Mucosa of rectum (tissue), 2 donors: ENCODE results near the gene KCNH2.

Experiments
- H3K27ac ChIP-seq, 2 donors: one replicate each; pipeline ENCODE4 v1.7.0; 2013; ENCODE audit warnings: inconsistent platforms in 2 of 2, low read depth in 2 of 2, low read length in 2 of 2
- H3K27me3 ChIP-seq, 2 donors: one replicate each; pipeline ENCODE4 v1.7.0; 2013; ENCODE audit warnings: low read length in 2 of 2; ENCODE audit not compliant: control insufficient read depth in 2 of 2, insufficient read depth in 2 of 2
- H3K36me3 ChIP-seq, 2 donors: one replicate each; pipeline ENCODE4 v1.7.0; 2013; ENCODE audit warnings: low read length in 2 of 2; ENCODE audit not compliant: control insufficient read depth in 2 of 2, insufficient read depth in 2 of 2
- H3K4me1 ChIP-seq, 2 donors: one replicate each; pipeline ENCODE4 v1.7.0; 2013; ENCODE audit warnings: low read length in 2 of 2, mild to moderate bottlenecking in 1 of 2; ENCODE audit not compliant: control insufficient read depth in 2 of 2, insufficient read depth in 2 of 2
- H3K4me3 ChIP-seq, 2 donors: one replicate each; pipeline ENCODE4 v1.7.0; 2013; ENCODE audit warnings: low read length in 2 of 2
- H3K9ac ChIP-seq, 2 donors: one replicate each; pipeline ENCODE4 v1.7.0; 2013; ENCODE audit warnings: low read length in 2 of 2, low read depth in 1 of 2, mild to moderate bottlenecking in 1 of 2
- H3K9me3 ChIP-seq, 2 donors: one replicate each; pipeline ENCODE4 v1.7.0; 2013; ENCODE audit warnings: low read length in 2 of 2; ENCODE audit not compliant: control insufficient read depth in 2 of 2
- donor health status: healthy.
- donor health status: Normal muscosa, but diverticular disease.

Gene KCNH2

GRCh38 chr7:150942591-150943452 is 35.3 kb downstream of the KCNH2 start:
- Histone ChIP-seq H3K9ac (no peak overlapping the region), H3K36me3 (no peaks in the 10 kb centered on the region), H3K4me3 (no peak overlapping the region), H3K27me3 (peaks cover 0 to 6% of the 10 kb centered on the region in 2 donors), H3K4me1 (peaks cover 4 to 6% of the 10 kb centered on the region in 2 donors), H3K9me3 (no peaks in the 10 kb centered on the region), H3K27ac (no peak overlapping the region)

GRCh38 chr7:150942001-150942590 is 36.0 kb downstream of the KCNH2 start:
- Histone ChIP-seq H3K9me3 (no peaks in the 10 kb centered on the region), H3K27ac (no peak overlapping the region), H3K4me1 (peaks cover 4 to 6% of the 10 kb centered on the region in 2 donors), H3K9ac (no peak overlapping the region), H3K4me3 (no peak overlapping the region), H3K36me3 (no peaks in the 10 kb centered on the region), H3K27me3 (peaks cover 0 to 5% of the 10 kb centered on the region in 2 donors)

GRCh38 chr7:150941351-150942000 is 36.6 kb downstream of the KCNH2 start:
- Histone ChIP-seq H3K27me3 (peaks cover 0 to under 1% of the 10 kb centered on the region in 2 donors), H3K4me3 (no peak overlapping the region), H3K9me3 (no peaks in the 10 kb centered on the region), H3K9ac (no peak overlapping the region), H3K27ac (no peak overlapping the region), H3K36me3 (no peaks in the 10 kb centered on the region), H3K4me1 (peaks cover 4 to 6% of the 10 kb centered on the region in 2 donors)

GRCh38 chr7:150940431-150941102 is 37.6 kb downstream of the KCNH2 start:
- Histone ChIP-seq H3K36me3 (no peaks in the 10 kb centered on the region), H3K9me3 (no peaks in the 10 kb centered on the region), H3K9ac (no peak overlapping the region), H3K4me1 (peaks cover 4 to 6% of the 10 kb centered on the region in 2 donors), H3K4me3 (no peak overlapping the region), H3K27me3 (no peaks in the 10 kb centered on the region), H3K27ac (no peak overlapping the region)

GRCh38 chr7:150939466-150939865 is 38.7 kb downstream of the KCNH2 start:
- Histone ChIP-seq H3K27me3 (no peaks in the 10 kb centered on the region), H3K4me3 (no peak overlapping the region), H3K9me3 (no peaks in the 10 kb centered on the region), H3K27ac (no peak overlapping the region), H3K4me1 (peaks cover 4 to 6% of the 10 kb centered on the region in 2 donors), H3K9ac (no peak overlapping the region), H3K36me3 (no peaks in the 10 kb centered on the region)

- Histone ChIP-seq H3K27me3 (no peaks in the 10 kb centered on the region), H3K9ac (no peak overlapping the region), H3K9me3 (no peaks in the 10 kb centered on the region)
These were observed 39.1 kb downstream of the KCNH2 start for GRCh38 chr7:150939052-150939451.

GRCh38 chr7:150938566-150938965 is 39.6 kb downstream of the KCNH2 start:
- H3K4me3 ChIP-seq: no peak overlapping the region
- H3K36me3 ChIP-seq: no peaks in the 10 kb centered on the region
- H3K27ac ChIP-seq: no peak overlapping the region
- H3K4me1 ChIP-seq: peaks cover 4 to 6% of the 10 kb centered on the region in 2 donors
- H3K9me3 ChIP-seq: no peaks in the 10 kb centered on the region
- no peak overlapping the region for H3K9ac ChIP-seq
- H3K27me3 ChIP-seq: no peaks in the 10 kb centered on the region

More at GRCh38 chr7:150939052-150939451, 39.1 kb downstream of the KCNH2 start:
- no peak overlapping the region for H3K4me3 ChIP-seq
- H3K27ac ChIP-seq: no peak overlapping the region
- H3K4me1 ChIP-seq: peaks cover 4 to 6% of the 10 kb centered on the region in 2 donors
- H3K36me3 ChIP-seq: no peaks in the 10 kb centered on the region

GRCh38 chr7:150937848-150938561 is 40.1 kb downstream of the KCNH2 start:
- no peaks in the 10 kb centered on the region for H3K9me3 ChIP-seq
- no peaks in the 10 kb centered on the region for H3K27me3 ChIP-seq
- H3K4me1 ChIP-seq: peaks cover 4 to 6% of the 10 kb centered on the region in 2 donors
- no peaks in the 10 kb centered on the region for H3K36me3 ChIP-seq
- H3K4me3 ChIP-seq: no peak overlapping the region
- H3K9ac ChIP-seq: no peak overlapping the region
- H3K27ac ChIP-seq: no peak overlapping the region

GRCh38 chr7:150936018-150936417 is 42.1 kb downstream of the KCNH2 start:
- Histone ChIP-seq H3K36me3 (no peaks in the 10 kb centered on the region), H3K9me3 (no peaks in the 10 kb centered on the region), H3K27me3 (no peaks in the 10 kb centered on the region), H3K4me1 (no peaks in the 10 kb centered on the region), H3K9ac (no peak overlapping the region), H3K27ac (no peak overlapping the region), H3K4me3 (no peak overlapping the region)
